Liver (tissue), 9 donors: ENCODE measurements around the gene LAMB4. TPM values are rescaled to one million over a fixed set of nuclear protein-coding genes. Genes with fewer than 3 reads are reported as not detected.

Source experiments
- DNase-seq: peaks from one replicate; pipeline ENCODE4 v3.0.0-alpha.2; 2017; ENCODE audit warnings: low spot score
- H3K27ac ChIP-seq, 2 donors: one replicate each; pipeline ENCODE4 v1.7.0; 2013; ENCODE audit warnings: inconsistent platforms in 2 of 2, low read length in 2 of 2, control low read depth in 1 of 2, low read depth in 1 of 2, mild to moderate bottlenecking in 1 of 2
- H3K27me3 ChIP-seq, 4 donors: one replicate each; pipeline versions ENCODE4 v1.6.1 to v1.7.0; 2013; ENCODE audit warnings: low read length in 3 of 4, inconsistent platforms in 1 of 4, mild to moderate bottlenecking in 1 of 4, moderate library complexity in 1 of 4; ENCODE audit not compliant: control insufficient read depth in 4 of 4, insufficient read depth in 4 of 4
- H3K36me3 ChIP-seq, 4 donors: one replicate each; pipeline versions ENCODE4 v1.6.1 to v1.7.0; 2013; ENCODE audit warnings: low read length in 3 of 4, mild to moderate bottlenecking in 3 of 4, low read depth in 1 of 4, moderate library complexity in 1 of 4; ENCODE audit not compliant: control insufficient read depth in 4 of 4, insufficient read depth in 3 of 4
- H3K4me1 ChIP-seq, 4 donors: one replicate each; pipeline versions ENCODE4 v1.6.1 to v1.7.0; 2013; ENCODE audit warnings: low read length in 3 of 4, mild to moderate bottlenecking in 3 of 4, moderate library complexity in 1 of 4; ENCODE audit not compliant: control insufficient read depth in 4 of 4, insufficient read depth in 4 of 4
- H3K4me3 ChIP-seq, 3 donors: one replicate each; pipeline versions ENCODE4 v1.6.1 to v1.7.0; 2013; ENCODE audit warnings: low read length in 3 of 3, control low read depth in 1 of 3, low read depth in 1 of 3, mild to moderate bottlenecking in 1 of 3
- H3K9ac ChIP-seq, 2 donors: one replicate each; pipeline ENCODE4 v1.7.0; 2013; ENCODE audit warnings: low read length in 2 of 2, mild to moderate bottlenecking in 2 of 2, moderate library complexity in 2 of 2, control low read depth in 1 of 2, low read depth in 1 of 2
- H3K9me3 ChIP-seq, 4 donors: one replicate each; pipeline versions ENCODE4 v1.6.1 to v1.7.0; 2013; ENCODE audit warnings: low read length in 3 of 4; ENCODE audit not compliant: control insufficient read depth in 4 of 4
- EGR1 ChIP-seq, 2 donors: IDR thresholded peaks; 2 replicates each; pipeline ENCODE4 v1.6.1; 2016 to 2018; ENCODE audit warnings: antibody characterized with exemption in 2 of 2, low read depth in 2 of 2
- FOXA1 ChIP-seq: IDR thresholded peaks from 2 replicates; pipeline ENCODE4 v1.6.1; 2016; ENCODE audit warnings: antibody characterized with exemption
- FOXA2 ChIP-seq: IDR thresholded peaks from 2 replicates; pipeline ENCODE4 v1.6.1; 2016; ENCODE audit warnings: antibody characterized with exemption
- GABPA ChIP-seq, 2 donors: IDR thresholded peaks in 1 of 2; conservative IDR thresholded peaks in 1 of 2; 2 replicates each; pipeline ENCODE4 v1.6.1; 2016; ENCODE audit warnings: antibody characterized with exemption in 2 of 2, mild to moderate bottlenecking in 1 of 2, moderate library complexity in 1 of 2
- HNF4A ChIP-seq, 2 donors: conservative IDR thresholded peaks; 2 replicates each; pipeline ENCODE4 v1.6.1; 2016; ENCODE audit warnings: antibody characterized with exemption in 2 of 2, mild to moderate bottlenecking in 2 of 2
- HNF4G ChIP-seq: IDR thresholded peaks from 2 replicates; pipeline ENCODE4 v1.6.1; 2016; ENCODE audit warnings: antibody characterized with exemption
- JUND ChIP-seq, 2 donors: IDR thresholded peaks; 2 replicates each; pipeline ENCODE4 v1.6.1; 2016; ENCODE audit warnings: antibody characterized with exemption in 2 of 2
- NR2F2 ChIP-seq: IDR thresholded peaks from 2 replicates; pipeline ENCODE4 v1.6.1; 2016; ENCODE audit warnings: antibody characterized with exemption
- RAD21 ChIP-seq, 2 donors: IDR thresholded peaks; 2 replicates each; pipeline ENCODE4 v1.6.1; 2016; ENCODE audit warnings: antibody characterized with exemption in 2 of 2, mild to moderate bottlenecking in 2 of 2
- RXRA ChIP-seq, 2 donors: IDR thresholded peaks; 2 replicates each; pipeline ENCODE4 v1.6.1; 2017 to 2018; ENCODE audit warnings: antibody characterized with exemption in 2 of 2, mild to moderate bottlenecking in 1 of 2
- SP1 ChIP-seq: IDR thresholded peaks from 2 replicates; pipeline ENCODE4 v1.6.1; 2018; ENCODE audit warnings: antibody characterized with exemption, mild to moderate bottlenecking
- TAF1 ChIP-seq: conservative IDR thresholded peaks from 2 replicates; pipeline ENCODE4 v1.6.1; 2016; ENCODE audit warnings: antibody characterized with exemption, mild to moderate bottlenecking
- YY1 ChIP-seq: IDR thresholded peaks from 2 replicates; pipeline ENCODE4 v1.6.1; 2016; ENCODE audit warnings: antibody characterized with exemption, mild to moderate bottlenecking
- WGBS: extraction: QIAGEN DNeasy Blood & Tissue Kit; methylation state at CpG from one replicate; pipeline ENCODE4 v1.1.7; 2013; 5-methylcytosine and 5-hydroxymethylcytosine counted together
- polyA plus RNA-seq, 2 donors: library from polyadenylated mRNA; stranded (reverse) in 1 of 2; unstranded in 1 of 2; fragments of 200-250 nt in 1 of 2; fragments of >200 nt in 1 of 2; fragmentation: Nextera tagmentation in 1 of 2; extraction: Ambion mirVana in 1 of 2; gene quantifications; one replicate each; pipeline versions ENCODE4 v1.2.1 to v1.2.3, GENCODE V29; 2013 to 2015
- total RNA-seq, 2 donors: library from RNA; depleted of rRNA; stranded (reverse); fragments of >200 nt; gene quantifications; one replicate each; pipeline ENCODE4 v1.2.3, GENCODE V29; 2014
- TF ChIP-seq, protein P1 (sequence below): IDR thresholded peaks from 2 replicates; pipeline ENCODE4 v1.6.1; 2016; ENCODE audit warnings: antibody characterized with exemption, mild to moderate bottlenecking
- TF ChIP-seq, protein P2 (sequence below): IDR thresholded peaks from 2 replicates; pipeline ENCODE4 v1.6.1; 2016; ENCODE audit warnings: antibody characterized with exemption
- TF ChIP-seq, protein P3 (sequence below): IDR thresholded peaks from 2 replicates; pipeline ENCODE4 v1.6.1; 2016; ENCODE audit warnings: antibody characterized with exemption
- TF ChIP-seq, protein P4 (sequence below): IDR thresholded peaks from 2 replicates; pipeline ENCODE4 v1.6.1; 2016; ENCODE audit warnings: antibody characterized with exemption
- TF ChIP-seq, protein P5 (sequence below): fragments of 150-350 bp; IDR thresholded peaks from 2 replicates; pipeline ENCODE4 v1.5.1; 2017; ENCODE audit warnings: improper control_type of control experiment, low read depth, low read length; ENCODE audit not compliant: missing input control
- donor health status: healthy.
- donor health status: healthy.
- donor health status: healthy.
- donor health status: healthy.
- donor health status: healthy.

The LAMB4 gene
- total and polyA plus RNA-seq, 4 donors: under 0.01 to 0.03 TPM; not detected in 2

DNA sequence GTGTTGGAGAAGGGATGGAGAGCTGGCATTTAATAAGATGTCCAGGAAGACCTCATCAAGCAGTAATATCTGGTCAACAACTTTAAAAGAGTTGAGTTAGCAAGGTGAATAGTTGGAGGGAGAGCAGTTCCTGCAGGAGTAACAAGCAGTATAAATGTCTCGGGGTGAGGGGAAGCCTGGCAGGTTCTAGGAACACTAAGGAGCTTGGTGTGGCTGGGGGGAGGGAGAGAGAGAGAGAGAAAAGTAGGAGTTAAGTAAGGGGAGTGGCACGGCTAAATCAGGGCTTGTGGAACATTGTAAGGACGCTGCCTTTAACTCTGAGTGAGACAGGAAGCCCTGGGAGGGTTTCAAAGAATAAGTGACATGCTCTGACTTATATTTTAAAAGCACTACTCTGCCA, 22.0 kb upstream of the LAMB4 start:
- H3K36me3 ChIP-seq: no peaks in the 10 kb centered on the region
- no peak for DNase-seq
- no peak overlapping the region for H3K9ac ChIP-seq
- H3K27ac ChIP-seq: no peak overlapping the region
- H3K27me3 ChIP-seq: no peaks in the 10 kb centered on the region
- H3K4me3 ChIP-seq: no peak overlapping the region
- no peak for TF ChIP-seq JUND (IDR thresholded peaks at IDR 0.05)
- no peak for TF ChIP-seq TAF1
- TF ChIP-seq, protein P1, sequence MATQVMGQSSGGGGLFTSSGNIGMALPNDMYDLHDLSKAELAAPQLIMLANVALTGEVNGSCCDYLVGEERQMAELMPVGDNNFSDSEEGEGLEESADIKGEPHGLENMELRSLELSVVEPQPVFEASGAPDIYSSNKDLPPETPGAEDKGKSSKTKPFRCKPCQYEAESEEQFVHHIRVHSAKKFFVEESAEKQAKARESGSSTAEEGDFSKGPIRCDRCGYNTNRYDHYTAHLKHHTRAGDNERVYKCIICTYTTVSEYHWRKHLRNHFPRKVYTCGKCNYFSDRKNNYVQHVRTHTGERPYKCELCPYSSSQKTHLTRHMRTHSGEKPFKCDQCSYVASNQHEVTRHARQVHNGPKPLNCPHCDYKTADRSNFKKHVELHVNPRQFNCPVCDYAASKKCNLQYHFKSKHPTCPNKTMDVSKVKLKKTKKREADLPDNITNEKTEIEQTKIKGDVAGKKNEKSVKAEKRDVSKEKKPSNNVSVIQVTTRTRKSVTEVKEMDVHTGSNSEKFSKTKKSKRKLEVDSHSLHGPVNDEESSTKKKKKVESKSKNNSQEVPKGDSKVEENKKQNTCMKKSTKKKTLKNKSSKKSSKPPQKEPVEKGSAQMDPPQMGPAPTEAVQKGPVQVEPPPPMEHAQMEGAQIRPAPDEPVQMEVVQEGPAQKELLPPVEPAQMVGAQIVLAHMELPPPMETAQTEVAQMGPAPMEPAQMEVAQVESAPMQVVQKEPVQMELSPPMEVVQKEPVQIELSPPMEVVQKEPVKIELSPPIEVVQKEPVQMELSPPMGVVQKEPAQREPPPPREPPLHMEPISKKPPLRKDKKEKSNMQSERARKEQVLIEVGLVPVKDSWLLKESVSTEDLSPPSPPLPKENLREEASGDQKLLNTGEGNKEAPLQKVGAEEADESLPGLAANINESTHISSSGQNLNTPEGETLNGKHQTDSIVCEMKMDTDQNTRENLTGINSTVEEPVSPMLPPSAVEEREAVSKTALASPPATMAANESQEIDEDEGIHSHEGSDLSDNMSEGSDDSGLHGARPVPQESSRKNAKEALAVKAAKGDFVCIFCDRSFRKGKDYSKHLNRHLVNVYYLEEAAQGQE: no peak
- no peak for TF ChIP-seq HNF4G
- TF ChIP-seq FOXA2: no peak
- TF ChIP-seq YY1: no peak
- TF ChIP-seq HNF4A (conservative IDR thresholded peaks at IDR 0.05): no peak
- no peak for TF ChIP-seq GABPA (IDR thresholded peaks at IDR 0.05 in 1 of 2, conservative IDR thresholded peaks at IDR 0.05 in 1 of 2)
- TF ChIP-seq, protein P2, sequence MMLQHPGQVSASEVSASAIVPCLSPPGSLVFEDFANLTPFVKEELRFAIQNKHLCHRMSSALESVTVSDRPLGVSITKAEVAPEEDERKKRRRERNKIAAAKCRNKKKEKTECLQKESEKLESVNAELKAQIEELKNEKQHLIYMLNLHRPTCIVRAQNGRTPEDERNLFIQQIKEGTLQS: no peak
- no peak for TF ChIP-seq FOXA1
- TF ChIP-seq EGR1 (IDR thresholded peaks at IDR 0.05; ENCODE audit: low read depth in 2 of 2): no peak
- no peak for TF ChIP-seq NR2F2
- H3K4me1 ChIP-seq: peaks cover 0 to 12% (median 6%) of the 10 kb centered on the region in 4 donors
- WGBS: 74% methylated on average over 3 of the region's 3 CpGs
- H3K9me3 ChIP-seq: no peaks in the 10 kb centered on the region

DNA sequence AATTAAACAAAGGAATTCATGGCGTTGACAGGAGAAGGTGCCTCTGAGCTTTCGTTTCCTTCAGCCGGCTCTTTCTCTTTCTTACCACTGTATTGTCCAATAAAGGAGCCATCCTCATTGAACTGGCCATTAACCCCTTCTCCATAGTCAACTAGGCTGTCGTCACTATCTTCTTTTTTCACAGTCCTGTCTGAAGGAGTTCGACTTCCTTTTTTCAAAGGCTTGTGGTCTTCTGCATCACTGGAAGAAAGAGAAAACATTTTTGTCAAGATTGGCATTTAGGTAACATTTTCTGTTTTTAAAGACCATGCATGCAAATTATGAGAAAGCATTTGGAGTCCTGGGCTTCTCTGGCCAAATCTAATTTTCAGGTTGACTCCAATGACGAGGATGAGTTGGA, 19.7 kb upstream of the LAMB4 start:
- no peak for TF ChIP-seq RXRA (IDR thresholded peaks at IDR 0.05)
- no peak for TF ChIP-seq JUND (IDR thresholded peaks at IDR 0.05)
- no peak for TF ChIP-seq GABPA (IDR thresholded peaks at IDR 0.05 in 1 of 2, conservative IDR thresholded peaks at IDR 0.05 in 1 of 2)
- TF ChIP-seq RAD21 (IDR thresholded peaks at IDR 0.05): no peak
- TF ChIP-seq HNF4A (conservative IDR thresholded peaks at IDR 0.05): no peak
- no peak for TF ChIP-seq SP1
- TF ChIP-seq NR2F2: no peak
- TF ChIP-seq, protein P3, sequence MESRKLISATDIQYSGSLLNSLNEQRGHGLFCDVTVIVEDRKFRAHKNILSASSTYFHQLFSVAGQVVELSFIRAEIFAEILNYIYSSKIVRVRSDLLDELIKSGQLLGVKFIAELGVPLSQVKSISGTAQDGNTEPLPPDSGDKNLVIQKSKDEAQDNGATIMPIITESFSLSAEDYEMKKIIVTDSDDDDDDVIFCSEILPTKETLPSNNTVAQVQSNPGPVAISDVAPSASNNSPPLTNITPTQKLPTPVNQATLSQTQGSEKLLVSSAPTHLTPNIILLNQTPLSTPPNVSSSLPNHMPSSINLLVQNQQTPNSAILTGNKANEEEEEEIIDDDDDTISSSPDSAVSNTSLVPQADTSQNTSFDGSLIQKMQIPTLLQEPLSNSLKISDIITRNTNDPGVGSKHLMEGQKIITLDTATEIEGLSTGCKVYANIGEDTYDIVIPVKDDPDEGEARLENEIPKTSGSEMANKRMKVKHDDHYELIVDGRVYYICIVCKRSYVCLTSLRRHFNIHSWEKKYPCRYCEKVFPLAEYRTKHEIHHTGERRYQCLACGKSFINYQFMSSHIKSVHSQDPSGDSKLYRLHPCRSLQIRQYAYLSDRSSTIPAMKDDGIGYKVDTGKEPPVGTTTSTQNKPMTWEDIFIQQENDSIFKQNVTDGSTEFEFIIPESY: no peak
- TF ChIP-seq, protein P2: no peak
- TF ChIP-seq, protein P4, sequence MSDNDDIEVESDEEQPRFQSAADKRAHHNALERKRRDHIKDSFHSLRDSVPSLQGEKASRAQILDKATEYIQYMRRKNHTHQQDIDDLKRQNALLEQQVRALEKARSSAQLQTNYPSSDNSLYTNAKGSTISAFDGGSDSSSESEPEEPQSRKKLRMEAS: no peak
- no peak for TF ChIP-seq YY1
- no peak for TF ChIP-seq TAF1
- TF ChIP-seq, protein P5, sequence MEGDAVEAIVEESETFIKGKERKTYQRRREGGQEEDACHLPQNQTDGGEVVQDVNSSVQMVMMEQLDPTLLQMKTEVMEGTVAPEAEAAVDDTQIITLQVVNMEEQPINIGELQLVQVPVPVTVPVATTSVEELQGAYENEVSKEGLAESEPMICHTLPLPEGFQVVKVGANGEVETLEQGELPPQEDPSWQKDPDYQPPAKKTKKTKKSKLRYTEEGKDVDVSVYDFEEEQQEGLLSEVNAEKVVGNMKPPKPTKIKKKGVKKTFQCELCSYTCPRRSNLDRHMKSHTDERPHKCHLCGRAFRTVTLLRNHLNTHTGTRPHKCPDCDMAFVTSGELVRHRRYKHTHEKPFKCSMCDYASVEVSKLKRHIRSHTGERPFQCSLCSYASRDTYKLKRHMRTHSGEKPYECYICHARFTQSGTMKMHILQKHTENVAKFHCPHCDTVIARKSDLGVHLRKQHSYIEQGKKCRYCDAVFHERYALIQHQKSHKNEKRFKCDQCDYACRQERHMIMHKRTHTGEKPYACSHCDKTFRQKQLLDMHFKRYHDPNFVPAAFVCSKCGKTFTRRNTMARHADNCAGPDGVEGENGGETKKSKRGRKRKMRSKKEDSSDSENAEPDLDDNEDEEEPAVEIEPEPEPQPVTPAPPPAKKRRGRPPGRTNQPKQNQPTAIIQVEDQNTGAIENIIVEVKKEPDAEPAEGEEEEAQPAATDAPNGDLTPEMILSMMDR: no peak
- TF ChIP-seq FOXA2: no peak
- no peak for TF ChIP-seq FOXA1
- TF ChIP-seq, protein P1: no peak
- Histone ChIP-seq H3K4me1 (peaks cover 0 to 16% (median 9%) of the 10 kb centered on the region in 4 donors), H3K9ac (no peak overlapping the region), H3K36me3 (no peaks in the 10 kb centered on the region), H3K27ac (no peak overlapping the region), H3K27me3 (no peaks in the 10 kb centered on the region), H3K4me3 (no peak overlapping the region), H3K9me3 (no peaks in the 10 kb centered on the region)
- no peak for DNase-seq
- WGBS: 74% methylated on average over 6 of the region's 6 CpGs
